ENCODE measurements around the gene HDAC4.

The HDAC4 gene

DNA sequence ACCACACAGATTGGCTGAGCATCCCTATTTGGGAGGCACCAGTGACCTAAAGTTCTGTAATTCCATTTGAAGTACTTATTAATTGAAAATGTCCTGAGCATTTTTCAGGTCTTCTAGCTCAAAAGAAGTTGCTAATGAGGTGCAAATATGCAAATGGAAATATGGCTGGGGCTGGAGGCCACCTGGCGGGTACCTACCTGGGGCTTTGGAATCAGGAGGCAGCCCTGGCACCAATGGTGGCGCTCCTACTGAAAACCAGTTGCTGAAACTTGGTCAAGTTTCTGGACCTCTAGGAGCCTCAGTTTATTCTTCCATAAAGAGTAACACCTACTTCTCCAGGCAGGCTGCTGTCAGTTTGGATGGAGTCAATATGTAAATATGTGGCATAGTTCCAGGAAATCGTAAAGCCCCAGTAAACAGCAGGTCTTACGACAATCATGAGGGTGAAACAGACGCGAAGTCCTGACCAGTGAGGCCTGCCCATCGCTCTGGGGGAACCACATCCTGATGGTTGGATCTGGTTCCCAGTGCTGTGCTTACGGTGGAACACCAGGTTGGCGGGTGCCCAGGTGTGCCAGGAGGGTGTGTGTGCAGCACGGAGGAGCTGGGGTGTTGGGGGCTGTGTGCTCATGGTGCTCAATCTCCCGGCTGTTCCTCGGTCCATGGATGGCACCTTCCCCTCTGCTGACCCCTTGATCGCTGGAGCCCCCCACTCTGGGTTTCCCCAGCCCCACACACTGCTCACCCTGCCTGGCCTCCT is 366.8 kb downstream of the HDAC4 start:
- DNase-seq (ENCODE audit: low read depth in 2 of 2), result no peak

DNA sequence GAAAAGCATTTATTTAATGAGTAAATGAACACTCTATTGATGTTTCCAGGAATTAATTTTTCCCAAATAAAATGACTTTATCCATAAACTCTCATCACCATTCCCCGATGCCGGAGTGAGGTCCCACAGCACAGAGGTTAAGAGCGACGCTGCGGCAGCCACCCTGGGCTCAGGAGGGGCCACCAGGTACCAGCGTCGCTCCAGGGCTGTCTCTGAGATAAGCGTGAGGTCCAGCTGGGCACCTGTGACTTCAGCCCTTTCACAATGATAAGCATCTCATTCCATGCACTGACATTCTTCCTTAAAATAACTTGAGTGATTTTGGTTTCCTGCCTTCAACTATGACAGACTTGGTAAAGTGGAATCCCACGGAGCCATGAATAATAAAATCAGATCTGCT is 370.9 kb downstream of the HDAC4 start:
- no peak for DNase-seq (ENCODE audit: low read depth in 2 of 2)

DNA sequence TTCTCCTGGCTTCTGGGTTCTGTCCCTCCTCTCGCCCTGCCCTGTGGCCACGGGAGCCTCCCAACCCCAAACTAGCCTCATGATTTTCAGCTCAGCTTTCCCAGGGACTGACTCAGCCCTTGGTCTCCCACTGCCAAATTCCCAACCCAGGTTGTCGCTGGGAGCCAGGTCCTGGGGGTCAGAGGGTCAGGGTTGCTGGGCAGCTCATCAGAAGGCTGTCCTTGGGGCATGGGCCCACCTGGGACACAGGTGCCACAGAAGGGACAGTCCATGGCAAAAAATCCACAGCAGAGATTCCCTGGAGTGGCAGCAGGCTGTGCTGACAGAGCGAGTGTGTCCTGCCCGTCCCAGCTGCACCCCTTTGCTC is 372.6 kb downstream of the HDAC4 start:
- no peak for DNase-seq (ENCODE audit: low read depth in 2 of 2)

DNA sequence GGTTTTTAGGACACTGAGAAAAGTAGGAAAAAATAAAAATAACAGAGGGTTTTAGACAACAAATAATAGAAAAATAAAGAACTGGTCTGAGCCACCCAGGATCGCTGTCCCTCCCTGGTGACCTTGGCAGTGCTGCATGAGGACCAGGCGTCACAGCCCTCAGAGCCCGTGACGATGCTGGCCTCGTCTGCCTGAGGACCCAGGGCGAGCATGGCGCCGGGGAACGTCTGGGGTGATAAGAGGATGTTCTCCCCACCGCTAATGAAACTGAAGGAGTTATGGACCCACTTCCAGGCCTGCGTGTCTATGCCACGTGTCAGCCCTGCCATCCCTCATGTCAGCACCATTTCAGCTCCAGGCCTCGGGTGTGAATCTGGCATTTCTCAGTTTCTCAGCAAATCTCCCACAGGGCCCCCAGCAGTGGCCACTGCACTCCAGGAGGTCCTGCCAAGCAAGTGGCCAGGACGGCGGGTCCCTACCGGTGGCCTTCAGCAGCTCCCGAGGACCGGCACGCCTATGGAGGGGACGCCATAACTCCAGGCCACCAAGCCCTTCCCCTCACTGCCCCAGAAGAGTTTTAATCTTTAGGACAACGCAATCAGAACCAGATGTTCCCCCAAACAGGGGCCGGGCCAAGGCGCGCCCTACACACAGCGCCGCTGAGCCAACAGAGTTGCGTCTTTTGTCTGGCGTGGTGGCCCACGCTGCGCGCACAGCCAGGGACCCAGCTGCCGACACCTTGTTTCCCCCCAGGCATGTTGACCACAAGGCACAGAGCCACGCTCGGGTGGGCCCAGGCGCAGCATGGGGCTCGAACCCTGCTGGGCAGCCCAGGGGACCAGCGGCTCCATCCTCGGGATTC is 373.2 kb downstream of the HDAC4 start:
- no peak for DNase-seq (ENCODE audit: low read depth in 2 of 2)

DNA sequence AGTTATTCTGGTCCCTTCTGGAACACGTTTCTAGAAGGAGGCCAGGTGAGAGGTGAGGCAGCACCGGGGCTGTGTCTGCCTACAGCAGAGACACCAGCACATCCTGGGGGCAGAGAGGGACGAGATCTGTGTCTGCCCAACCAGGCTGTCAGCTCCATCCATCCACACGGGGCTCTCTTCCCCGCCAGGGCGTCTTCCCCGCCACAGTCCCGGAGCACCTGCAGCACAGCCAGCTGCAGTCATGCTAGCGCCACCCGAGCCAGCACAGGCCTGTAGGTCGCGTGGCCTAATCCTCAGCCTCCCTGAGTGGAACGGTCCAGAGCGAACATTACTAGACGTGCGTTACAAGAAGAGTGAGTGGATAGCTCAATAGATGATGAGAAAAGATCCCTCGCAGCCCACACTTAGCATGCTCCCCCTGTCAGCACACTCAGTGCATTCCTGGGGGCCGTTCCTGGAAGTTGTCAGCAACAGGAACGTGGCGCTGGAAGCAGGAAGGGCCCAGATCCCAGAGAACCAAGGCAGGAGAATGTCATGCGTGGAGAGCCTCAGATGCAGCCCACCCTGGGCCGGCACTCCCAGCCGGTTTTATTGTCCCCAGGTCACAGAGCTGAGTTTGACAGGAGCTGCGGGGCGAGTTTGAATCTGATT is 374.0 kb downstream of the HDAC4 start:
- no peak for DNase-seq (ENCODE audit: low read depth in 2 of 2)

DNA sequence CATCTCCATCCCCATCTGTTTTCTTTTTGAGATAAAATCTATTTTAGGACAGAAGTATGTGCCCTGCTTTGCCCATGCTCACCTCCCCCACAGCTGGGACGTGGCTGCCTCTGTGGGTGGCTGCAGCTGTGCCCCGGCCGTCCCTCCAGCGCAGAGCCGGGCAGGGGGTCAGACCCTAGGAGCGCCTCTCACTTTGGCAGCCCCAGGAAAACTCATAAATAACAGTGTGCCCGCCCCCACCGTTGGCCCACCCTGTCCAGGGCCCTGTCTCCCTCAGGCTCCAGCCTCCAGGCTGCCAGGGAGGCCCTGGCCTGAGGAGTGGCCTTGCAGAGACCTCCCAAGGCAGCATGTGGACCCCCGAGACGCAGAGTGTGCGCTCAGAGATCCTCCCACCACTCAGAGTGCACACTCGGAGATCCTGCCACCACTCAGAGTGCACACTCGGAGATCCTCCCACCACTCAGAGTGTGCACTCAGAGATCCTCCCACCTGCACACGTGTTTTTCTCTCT is 374.8 kb downstream of the HDAC4 start:
- no peak for DNase-seq (ENCODE audit: low read depth in 2 of 2)

DNA sequence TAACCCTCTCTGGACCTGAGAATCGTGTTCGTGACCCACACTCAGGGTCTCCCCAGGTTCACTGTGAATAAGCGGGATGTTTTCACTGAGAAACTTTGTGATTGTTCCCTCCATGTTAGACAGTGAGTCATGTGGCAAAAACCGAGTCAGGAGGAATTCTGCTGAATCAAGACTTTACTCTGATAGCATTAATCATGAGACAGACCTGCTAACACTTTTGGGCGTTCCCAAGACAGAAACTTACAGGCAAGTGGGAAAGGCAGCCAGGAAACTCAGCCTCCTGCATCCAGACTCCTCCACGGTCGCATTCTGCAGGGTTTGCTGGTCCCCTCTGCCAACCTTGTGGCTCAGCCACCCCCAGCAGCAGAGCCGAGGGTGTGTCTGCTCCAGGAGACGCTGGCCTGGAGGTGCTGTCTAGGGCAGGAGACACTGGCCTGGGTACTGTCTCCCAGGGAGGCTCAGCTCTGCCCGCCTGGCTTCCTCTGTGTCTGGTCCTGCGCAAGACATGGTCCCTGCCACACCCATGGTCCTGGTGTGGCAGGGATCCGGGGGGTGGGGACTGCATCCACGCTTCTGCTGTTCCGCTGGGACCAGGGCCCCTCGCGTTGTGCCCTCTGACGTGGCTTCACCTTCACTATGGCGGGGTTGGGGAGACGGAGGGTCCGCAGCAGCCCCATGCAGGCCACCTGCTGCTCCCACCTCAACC is 375.6 kb downstream of the HDAC4 start:
- no peak for DNase-seq (ENCODE audit: low read depth in 2 of 2)

DNA sequence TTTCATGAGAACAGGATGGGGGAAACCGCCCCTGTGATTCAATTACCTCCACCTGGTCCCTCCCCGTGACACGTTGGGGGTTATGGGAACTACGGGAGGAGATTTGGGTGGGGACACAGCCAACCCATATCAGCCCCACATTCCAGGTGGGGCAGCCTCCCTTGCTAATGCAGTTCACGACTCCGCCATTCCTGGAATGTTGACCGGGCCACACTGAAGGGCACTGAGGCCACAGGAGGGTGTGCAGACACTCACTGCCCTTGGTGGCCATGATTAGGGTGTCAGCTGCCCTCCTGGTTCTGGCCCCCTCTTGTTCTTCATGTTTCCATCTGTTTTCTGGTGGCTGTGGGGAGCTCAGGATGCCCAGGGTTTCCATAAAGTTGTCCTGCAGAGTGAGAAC is 376.6 kb downstream of the HDAC4 start:
- DNase-seq (ENCODE audit: low read depth in 2 of 2), result no peak

DNA sequence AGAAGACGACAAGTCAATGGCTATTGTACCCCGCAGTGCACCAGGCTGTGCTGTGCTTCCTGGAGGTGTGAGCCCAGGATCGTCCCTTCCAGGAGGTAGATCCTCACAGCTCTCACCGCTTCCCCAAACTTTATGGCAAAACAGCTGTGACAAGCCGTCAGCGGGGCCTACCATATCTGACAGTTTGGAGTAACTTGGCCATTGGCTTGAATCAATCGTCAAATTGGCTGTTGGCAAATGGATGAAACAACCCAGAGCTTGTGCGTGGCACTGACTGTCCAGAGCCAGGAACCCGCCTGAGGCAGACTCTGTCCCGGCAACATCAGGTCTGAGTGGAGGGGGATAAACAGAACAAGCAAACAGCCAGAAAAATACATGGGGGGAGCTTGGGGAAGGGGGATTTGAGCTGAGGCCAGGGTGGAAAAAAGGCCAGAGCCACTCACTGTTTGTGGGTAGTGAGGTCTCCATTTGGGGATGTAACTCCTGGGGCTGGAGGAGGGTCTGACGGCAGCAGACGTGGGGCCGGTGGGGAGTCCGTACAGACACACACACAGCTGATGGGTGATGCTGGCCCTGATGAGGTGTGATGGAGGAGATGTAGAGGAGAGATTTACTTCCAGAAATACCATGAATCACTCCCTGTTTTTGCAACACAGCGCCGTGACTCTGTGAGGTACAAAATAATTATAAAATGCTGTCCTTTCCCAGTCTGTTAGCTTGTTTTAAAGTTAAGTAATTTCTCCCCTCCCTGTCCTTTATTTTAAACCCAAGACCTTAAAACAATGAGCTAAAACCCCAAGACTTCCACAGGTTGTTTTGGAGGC is 378.2 kb downstream of the HDAC4 start:
- DNase-seq (ENCODE audit: low read depth in 2 of 2), result no peak

DNA sequence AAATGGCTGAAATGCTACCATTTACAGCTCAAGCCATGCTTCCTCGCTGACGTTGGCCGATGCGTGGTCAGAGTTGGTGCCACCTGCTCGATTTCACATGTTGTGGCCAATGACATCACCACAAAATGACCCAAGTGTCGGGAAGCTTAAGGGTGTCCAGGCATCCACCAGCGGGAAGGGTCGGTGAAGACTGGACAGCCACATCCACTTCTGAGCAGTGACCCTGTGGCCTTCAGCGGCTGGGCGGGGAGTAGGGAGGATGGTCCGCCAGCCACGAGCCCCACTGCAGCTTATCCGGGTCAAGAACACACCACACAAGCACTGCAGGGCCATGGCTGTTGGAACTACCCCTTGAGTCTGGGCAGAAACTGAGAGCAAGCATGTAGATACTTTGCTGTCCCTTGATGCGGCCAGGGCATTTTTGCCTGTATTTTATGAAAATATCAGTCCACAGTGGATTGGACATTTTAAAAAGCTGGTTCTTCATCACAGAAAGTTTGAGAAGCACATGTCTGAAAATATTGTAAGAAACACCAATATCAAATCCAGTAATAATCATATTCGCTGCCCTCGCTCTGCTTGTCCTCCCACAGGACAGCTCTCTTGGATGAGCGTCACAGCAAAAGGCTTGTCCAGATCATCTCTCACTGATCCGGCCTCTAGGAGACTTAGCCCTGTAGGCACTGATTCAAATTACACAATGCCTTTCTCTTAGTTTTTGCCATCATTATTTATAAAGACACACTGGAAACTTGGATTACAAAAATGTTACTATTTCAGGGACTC is 379.0 kb downstream of the HDAC4 start:
- DNase-seq (ENCODE audit: low read depth in 2 of 2), result no peak

DNA sequence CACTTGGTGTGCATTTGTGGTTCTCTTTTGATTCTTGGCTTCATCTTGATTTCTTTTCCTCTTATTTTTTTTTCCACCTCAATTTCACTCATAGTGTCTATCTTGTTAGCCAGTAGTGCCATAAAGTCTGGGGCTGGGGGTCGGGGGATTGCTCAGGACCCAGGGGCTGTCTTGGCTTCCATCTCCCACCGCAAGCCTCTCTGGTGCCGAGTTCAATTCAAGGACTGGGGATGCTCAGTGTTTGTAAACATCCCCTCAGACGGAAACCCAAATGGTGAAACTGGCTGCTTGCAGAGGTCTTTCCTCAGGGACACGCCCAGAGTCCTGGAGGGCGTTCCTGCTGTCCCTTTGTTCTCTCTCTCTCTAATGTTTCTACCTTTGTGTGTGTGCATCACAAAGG is 379.6 kb downstream of the HDAC4 start:
- DNase-seq (ENCODE audit: low read depth in 2 of 2), result no peak

DNA sequence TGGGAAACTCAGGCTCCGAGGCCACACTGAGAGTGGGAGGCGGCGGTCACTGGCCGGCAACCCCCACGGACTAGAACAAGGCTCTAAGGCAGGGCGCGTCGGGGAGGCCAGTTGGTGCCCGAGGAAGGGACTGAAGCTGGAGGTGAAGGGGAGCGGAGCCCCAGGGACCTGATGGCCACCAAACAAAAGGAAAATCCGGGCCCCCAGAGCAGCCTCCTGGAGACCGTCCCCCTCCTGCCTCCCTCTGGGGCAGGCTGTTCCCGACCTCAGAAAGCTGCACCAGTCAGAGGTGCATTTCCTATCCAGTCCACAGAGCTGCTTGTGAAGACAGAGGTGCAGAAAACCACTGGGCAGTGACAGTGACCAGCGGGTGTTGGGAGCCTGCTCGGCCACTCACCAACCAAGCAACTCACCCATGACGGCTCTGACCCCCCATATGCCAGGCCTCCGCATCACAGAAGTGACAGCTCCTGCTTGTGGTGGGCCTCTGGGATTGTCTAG is 380.2 kb downstream of the HDAC4 start:
- DNase-seq (ENCODE audit: low read depth in 2 of 2), result no peak

DNA sequence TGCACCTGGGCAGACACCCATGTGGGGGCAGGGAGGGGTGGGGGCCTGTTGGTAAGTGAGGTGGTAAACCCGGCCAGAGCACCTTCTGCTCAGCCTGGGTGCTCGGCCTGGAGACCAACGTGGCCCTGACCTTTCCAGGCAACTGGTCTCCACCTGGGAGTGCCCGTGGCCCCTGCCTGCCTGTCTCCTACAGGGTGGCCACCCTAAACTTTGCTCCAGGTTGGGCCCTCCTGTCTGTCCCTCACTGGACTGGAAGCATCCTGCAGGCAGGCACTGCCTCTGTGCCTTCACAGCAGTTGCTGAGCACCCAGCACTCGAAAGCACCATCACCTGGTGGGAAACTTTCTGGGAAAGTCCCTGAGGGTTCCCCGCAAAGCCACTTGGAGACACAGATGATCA is 381.6 kb downstream of the HDAC4 start:
- no peak for DNase-seq (ENCODE audit: low read depth in 2 of 2)

DNA sequence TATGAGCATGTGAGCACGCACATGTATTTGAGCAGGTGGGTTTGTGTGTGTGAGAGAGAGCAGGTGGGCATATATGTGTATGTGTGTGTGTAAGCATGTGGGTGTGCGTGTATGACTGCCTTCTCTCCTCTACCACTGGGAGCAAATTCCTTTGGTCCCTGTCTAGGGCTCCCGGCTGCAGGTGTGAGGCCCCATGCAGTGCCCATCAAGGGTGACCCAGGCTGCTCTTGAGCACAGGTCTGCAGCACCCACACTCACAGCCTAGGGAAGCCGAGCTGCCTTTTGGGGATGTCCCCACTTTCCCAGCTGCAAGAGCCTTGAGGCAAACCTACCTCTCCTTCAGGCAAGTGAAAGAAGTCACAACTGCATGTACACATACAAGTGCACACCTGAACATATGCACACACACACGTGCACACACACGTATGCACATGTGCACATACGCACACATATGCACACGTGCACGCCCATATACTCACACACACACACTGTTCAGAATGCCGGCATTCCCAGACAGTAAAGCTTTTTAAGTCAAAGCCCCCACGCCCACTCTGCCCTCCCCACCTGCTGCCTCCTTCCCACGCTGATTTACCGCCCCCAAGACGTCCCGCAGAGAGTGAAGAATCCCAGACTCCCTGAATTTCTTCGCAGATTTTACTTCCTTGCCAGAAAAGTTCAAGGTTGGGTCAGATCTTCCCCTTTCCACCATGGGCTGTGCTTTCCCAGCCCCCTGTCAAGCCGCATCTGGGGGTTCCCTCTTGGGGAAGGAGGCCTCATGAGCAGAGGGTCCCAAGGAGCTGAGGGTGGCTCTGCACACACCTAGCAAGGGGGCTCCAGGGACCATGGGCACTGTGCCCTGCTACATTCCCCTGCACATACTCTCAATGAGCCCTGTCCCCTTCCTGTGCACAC is 382.3 kb downstream of the HDAC4 start:
- no peak for DNase-seq (ENCODE audit: low read depth in 2 of 2)

DNA sequence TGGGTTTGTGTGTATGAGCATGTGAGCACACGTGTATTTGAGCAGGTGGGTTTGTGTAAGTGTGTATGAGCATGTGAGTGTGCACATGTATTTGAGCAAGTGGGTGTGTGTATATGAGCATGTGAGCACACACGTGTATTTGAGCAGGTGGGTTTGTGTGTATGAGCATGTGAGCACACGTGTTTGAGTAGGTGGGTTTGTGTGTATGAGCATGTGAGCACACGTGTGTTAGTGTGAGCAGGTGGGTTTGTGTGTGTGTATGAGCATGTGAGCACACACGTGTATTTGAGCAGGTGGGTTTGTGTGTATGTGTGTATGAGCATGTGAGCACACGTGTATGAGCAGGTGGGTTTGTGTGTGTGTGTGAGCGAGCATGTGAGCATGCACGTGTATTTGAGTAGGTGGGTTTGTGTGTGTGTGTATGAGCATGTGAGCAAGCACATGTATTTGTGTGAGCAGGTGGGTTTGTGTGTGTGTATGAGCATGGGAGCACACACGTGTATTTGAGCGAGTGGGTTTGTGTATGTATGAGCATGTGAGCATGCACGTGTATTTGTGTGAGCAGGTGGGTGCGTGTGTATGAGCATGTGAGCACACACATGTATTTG is 383.2 kb downstream of the HDAC4 start:
- DNase-seq (ENCODE audit: low read depth in 2 of 2), result no peak

DNA sequence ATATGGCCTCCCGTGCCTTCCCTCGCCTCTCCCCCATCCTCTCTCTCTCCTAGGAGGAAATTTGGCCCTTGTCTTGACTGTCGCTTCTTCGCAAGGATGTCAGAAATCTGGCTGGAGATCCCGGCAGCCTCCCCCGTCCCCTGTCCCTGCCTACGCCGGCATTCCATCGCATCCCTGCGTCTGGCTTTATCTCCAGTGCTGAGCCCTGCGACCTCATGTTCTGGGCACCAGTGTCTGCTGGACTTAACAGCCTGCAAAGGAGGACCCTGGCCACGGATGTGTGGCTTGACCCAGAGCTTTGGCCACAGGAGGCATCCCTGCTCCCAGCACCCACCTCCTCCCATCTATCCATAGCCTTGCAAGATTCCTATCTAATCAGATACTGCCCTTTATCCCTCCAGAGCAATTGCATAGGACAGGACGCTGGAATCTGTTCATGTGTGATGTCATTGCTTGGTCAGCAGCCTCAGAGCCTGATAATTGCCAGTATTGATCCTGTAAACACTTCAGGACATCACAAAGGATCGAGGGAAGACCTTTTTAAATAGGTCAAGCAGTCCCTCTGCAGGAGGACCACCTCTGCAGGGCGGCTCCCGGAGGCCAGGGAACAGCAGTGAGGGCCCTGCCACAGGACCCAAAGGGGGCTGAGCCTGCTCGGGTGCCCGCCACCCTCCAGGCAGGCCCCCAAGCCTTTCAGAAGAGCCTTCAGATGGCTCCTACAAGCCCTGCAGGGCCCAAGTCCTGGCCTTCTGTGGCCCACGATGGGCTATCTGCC is 384.7 kb downstream of the HDAC4 start:
- DNase-seq (ENCODE audit: low read depth in 2 of 2), result no peak

DNA sequence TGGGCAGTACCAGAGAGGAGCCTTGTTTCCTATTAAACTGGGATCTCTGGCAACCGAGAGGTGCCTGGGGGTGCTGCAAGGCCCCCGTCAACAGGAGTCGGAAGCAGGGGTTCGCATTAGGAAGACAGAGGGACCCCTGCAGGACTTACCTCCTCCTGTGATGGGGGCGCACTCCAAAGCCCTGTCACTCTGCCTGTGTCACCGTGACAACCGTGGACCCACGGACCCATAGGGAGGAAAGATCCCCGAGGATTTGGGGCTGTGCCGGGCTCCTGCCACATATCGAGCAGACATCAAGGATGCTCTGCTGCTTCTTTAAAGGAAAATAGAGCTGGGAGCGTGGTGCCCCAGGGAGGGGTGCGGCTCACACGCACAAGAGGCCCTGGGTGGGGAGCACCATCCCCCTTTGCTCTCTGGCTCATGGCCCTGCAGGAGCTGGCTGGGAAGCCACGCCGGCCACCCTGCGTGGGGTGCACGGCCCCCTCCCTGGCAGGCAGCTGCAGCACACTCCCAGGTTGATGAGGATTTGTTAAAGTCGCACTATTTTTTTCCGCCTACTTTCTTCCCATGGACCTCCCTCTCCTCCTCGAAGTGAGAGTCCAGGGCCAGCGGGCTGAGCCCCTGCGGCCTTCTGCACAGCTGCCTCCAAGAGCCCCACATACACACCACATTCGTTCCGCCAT is 385.5 kb downstream of the HDAC4 start:
- no peak for DNase-seq (ENCODE audit: low read depth in 2 of 2)
